Measurements from ENCODE around the gene ACHE.

Gene ACHE

GRCh38 chr7:100884736-100885439, 10.8 kb downstream of the ACHE start:
- DNase-seq, result no peak

- DNase-seq, result no peak
These were observed 12.7 kb downstream of the ACHE start for GRCh38 chr7:100882785-100883526.

DNA sequence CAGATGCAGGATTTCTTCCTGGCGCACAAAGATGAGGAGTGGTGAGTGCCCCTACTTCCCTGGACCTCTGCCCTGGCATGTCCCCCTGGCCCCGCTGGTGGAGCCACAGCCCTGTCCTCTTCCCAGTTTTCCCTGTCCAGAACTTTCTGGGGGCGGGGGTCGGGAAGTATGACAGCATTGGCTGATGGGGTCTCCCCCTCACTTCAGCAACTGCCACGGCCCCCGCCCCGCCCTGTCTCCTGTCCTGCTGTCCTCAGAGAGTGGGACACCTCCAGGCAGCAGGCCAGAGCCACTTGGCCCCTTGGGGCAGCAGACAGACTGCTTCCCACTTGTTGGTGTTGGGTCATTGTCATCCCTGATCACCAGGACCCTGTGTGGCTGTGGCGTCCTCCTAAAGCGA, 13.5 kb downstream of the ACHE start:
- DNase-seq, result no peak

- no peak for DNase-seq
These were observed 14.6 kb downstream of the ACHE start for GRCh38 chr7:100881136-100881535.

GRCh38 chr7:100880645-100881044, 15.0 kb downstream of the ACHE start:
- peak; percentile 26 for DNase-seq

GRCh38 chr7:100879685-100880261, 15.9 kb downstream of the ACHE start:
- no peak for DNase-seq

DNA sequence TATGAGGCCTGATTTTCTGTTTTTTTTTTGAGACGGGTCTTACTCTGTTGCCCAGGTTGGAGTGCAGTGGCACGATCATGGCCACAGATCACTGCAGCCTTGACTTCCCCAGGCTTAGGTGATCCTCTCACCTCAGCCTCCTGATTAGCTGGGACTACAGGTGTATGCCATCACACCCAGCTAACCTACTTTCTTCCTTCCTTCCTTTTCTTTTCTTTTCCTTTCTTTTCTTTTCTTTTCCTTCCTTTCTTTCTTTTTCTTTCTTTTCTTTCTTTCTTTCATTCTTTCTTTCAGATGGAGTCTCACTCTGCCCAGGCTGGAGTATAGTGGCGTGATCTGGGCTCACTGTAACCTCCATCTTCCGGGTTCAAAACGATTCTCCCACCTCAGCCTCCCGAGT, 17.0 kb downstream of the ACHE start:
- no peak for DNase-seq

GRCh38 chr7:100878013-100878412, 17.7 kb downstream of the ACHE start:
- DNase-seq, result no peak

GRCh38 chr7:100875356-100875751, 20.3 kb downstream of the ACHE start:
- DNase-seq, result no peak

DNA sequence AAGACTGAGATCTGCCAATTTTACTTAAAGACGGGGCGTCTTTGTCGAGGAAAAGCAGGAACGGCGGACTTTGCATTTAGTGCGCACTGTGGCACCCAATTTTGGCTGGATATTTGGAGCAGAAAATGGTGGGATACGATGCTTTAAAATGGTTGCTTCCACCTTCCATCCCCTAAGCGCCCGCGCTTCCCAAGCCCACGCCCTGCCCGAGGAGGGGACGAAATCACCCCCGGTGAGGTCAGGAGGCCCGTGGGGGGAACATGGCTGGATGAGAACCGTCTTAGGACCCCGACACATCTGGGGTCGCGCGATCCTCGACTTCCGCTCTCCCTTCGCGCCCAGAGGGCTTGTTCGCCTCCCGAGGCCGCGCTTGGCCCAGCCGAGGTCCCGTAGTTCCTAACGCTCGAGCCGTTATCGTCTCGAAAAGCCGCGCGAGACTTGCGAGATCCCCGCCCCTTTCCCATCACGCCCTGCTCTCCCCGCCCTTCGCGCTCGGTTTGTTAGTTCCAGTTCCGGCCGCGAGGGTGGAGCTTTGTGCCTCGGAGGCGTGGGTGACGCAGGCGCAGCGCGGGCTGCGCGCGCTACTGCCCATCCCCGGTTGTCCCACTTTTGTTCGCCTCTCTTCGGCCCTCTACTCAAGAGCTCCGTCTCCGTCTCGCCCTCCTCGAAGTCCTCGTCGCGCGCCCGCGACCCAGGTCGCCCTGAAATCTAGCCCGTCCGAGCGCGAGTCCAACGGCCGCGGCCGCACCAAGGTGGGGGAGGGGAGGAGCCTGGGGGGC, 20.9 kb downstream of the ACHE start, which contains the start of gene SRRT:
TSS of gene SRRT (plus strand) at position 527 of the 779 bp plus-strand sequence. CDS start 488 bp downstream, outside the sequence.
- peak; percentile 99 for DNase-seq

GRCh38 chr7:100874300-100874576, 21.4 kb downstream of the ACHE start:
- DNase-seq, result no peak

DNA sequence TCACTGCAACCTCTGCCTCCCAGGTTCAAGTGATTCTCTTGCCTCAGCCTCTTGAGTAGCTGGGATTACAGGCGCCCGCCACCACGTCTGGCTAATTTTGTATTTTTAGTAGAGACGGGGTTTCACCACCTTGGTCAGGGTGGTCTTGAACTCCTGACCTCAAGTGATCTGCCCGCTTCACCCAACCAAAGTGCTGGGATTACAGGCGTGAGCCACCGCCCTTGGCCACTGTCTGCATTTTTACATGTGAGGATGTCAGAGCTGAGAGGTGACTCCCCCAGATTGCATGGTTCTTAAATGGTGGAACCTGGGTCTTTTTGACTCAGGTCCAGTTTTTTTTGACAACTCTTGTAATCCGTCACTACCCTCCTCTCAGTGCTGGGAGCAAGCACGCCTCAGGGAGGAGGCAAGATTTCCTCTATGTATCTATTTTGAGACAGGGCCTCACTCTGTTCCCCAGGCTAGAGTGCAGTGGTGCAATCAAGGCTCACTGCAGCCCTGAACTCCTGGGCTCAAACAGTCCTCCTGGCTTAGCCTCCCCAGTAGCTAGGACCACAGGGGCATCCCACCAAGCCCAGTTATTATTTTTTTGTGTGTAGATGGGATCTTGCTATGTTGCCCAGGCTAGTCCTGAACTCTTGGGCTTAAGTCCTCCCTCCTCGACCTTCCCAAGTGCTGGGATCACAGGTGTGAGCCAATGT, 21.9 kb downstream of the ACHE start:
- DNase-seq, result no peak

GRCh38 chr7:100867776-100868485, 27.8 kb downstream of the ACHE start:
- no peak for DNase-seq

DNA sequence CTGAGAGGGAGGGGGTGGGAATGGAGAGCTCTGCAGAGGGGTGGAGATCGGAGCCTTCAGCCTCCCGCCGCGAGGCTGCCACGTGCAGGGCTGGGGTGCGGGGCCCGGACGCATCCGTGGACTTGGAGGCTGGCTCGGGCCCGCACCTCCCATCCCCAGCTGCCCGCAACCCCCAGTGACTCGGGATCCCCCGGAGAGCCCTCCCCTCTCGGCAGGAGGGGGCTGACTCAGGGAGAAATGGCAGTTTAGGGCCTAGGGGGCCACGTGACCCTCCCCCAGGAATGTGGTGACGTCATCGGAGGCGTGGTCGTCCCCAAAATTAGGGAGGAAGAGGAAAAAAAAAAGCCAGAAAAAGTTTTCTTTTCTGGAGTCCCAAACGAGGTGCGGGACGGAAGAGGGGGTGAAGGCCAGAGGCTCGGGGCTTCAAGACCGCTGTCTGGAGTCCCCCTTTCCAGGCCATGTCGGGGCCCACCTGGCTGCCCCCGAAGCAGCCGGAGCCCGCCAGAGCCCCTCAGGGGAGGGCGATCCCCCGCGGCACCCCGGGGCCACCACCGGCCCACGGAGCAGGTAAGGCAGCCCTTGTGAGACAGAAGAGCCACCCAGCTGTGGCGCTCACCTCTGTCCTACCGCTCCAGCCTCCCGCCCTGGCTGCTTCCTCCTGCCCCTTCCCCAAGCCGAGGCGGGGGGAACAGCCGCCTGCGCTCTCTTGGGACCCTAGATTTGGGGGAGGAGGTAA, 28.5 kb downstream of the ACHE start, which contains the start of gene TRIP6:
TSS of gene TRIP6 (plus strand) at position 348 of the 736 bp plus-strand sequence. CDS start at position 459, 111 bp downstream.
- DNase-seq, result peak; percentile 77

GRCh38 chr7:100866729-100867039, 29.0 kb downstream of the ACHE start:
- no peak for DNase-seq

DNA sequence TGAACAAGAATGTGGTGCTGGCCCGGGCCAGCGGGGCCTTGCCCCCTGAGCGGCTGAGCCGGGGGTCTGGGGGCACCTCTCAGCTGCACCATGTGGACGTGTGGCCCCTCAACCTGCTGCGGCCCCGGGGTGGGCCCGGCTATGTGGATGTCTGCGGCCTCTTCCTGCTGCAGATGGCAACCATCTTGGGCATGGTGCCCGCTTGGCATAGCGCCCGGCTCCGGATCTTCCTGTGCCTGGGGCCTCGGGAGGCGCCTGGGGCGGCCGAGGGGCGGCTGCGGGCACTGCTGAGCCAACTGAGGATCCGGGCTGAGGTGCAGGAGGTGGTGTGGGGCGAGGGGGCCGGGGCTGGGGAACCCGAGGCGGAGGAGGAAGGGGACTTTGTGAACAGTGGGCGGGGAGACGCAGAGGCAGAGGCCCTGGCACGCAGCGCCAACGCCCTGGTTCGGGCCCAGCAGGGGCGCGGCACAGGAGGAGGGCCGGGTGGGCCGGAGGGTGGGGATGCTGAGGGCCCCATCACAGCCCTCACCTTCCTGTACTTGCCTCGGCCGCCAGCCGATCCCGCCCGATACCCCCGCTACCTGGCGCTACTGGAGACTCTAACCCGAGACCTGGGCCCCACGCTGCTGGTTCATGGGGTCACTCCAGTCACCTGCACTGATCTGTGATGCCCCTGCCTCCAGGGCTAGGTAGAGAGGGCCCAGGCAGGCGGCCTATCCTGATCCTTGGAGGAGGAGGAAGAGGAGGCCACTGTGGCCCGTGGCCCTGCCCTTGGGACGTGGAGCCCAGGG, 29.6 kb downstream of the ACHE start:
- peak; percentile 79 for DNase-seq

DNA sequence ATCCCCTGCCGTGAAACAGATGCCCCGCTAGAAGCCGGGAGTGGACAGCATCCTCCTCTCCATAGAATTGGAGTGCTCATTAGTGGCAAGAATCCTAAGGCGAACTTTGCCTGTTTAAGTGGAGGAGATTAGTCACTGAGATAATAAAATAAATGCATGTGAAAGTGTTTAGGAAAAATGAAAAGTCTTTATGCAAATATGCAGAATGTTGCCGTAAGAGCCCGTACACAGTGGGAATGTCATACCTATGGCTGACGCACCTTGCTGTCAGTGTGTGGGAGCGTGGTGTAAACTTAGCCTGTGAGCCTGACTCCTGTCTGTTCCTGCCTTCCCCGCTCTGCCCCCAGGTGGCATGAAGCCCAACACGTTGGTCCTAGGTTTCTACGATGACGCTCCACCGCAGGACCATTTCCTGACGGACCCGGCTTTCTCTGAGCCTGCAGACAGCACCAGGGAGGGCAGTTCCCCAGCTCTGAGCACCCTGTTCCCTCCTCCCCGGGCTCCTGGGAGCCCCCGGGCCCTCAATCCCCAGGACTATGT, 30.2 kb downstream of the ACHE start:
- no peak for DNase-seq

DNA sequence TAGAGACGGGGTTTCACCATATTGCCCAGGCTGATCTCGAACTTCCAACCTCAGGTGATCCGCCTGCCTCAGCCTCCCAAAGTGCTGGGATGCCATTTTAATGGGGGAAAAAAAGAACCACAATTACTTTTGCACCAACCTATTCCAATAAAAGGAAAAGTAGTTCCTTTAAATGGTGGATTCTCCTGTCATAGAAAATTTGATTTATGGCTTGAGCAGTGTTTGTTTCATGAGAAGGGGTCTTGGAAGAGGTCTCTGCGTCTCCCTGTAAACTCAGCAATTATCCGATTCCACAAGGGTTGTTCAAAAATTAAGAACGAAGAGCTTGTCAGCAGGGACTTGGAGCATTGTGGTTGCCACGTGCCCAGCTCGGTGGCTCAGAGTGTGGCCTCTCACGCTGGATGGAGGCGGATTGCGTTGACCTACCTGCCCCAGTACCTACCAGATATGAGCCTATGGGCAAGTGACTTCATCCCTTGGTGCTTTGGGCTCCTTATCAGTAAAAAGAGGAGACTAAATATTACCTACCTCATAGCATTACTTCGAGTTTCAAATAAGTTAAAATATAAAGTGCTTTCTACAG, 31.3 kb downstream of the ACHE start:
- no peak for DNase-seq

- DNase-seq, result peak; percentile 34
These were observed 32.2 kb downstream of the ACHE start for GRCh38 chr7:100863406-100863950.

GRCh38 chr7:100861616-100861985, 34.1 kb downstream of the ACHE start:
- DNase-seq, result no peak

All from midbrain (tissue), 1 donor.